GM21576 (cell line): ENCODE measurements around the gene NEURL2.

Experiments used
- ATAC-seq: cut with Tn5 transposase; IDR thresholded peaks from one replicate; pipeline ENCODE4 v1.9.1; 2021; ENCODE audit warnings: mild to moderate bottlenecking, moderate library complexity; ENCODE audit not compliant: unreplicated experiment

NEURL2 gene

DNA sequence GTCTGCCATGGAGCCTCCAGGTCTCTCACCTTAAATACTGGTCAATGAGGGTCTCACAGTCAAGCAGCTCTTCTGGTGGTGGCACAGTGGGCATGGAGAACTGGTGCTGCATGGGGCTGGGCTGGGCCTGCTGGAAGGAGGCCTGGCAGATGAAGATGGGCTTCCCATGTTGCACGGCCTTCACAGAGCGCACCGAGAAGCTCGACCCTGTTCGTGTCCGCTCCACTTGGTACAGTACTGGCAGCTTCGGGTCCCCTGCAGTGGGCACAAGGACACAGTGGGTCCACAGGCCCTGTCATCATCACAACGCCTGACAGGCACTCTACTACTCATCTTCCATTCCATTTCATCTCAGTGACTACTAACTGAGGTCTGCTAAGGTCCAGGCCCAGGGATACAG is 42.6 kb downstream of the NEURL2 start:
- ATAC-seq: no peak

- no peak for ATAC-seq
Observed at GRCh38 chr20:45845452-45845851, 45.6 kb downstream of the NEURL2 start.

DNA sequence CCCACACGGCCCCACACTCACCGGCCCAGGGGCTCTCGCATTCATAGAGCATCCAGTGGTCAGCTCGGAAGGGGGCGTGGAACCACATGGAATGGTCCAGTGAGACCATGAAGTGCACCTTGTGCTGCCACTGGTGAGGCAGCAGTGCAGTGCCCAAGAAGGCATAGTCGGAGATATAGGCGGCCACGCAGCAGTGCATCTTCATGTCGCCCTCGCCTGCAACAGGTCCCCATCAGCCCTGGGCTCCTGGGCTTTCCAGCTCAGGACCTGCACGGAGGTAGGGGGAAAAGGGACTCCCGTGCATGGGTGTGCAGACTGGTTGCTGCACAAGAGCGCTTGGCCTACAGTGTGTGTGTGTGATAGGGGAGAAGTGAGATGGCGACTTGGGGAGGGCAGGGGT is 47.5 kb downstream of the NEURL2 start:
- no peak for ATAC-seq

- no peak for ATAC-seq
Observed at GRCh38 chr20:45842169-45842812, 48.7 kb downstream of the NEURL2 start.

DNA sequence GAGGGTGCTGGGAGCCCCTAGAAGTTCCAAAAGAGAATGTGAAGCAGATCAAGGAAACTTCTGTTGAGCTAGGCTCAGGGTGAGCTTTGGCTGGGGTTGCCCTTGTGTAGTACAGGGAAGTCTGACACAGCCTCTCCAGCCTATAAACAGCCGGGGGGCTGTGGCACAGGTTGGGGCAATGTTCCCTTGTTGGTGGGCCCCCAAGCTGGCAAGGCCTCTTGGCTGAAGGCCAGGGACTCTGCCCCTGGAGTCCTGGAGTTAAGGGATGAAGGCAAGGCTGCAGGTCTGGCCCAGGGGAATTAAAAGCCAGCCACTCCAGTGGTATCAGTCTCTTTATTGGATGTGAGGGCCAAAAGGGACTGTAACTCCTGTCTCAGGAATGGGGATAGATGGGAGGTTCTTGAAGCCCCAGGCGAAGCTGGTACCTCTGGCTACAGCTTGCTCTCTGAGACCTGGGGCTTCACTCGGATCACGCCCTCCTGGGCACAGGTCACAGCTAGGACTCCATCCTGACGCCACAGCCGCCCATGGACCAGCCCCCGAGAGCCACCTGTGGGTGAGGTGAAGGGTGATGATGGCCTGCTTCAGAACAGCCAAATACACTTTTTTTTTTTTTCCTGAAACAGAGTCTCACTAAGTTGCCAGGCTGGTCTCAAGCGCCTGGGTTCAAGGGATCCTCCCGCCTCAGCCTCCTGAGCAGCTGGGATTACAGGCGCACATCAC is 49.4 kb downstream of the NEURL2 start:
- no peak for ATAC-seq

- ATAC-seq: no peak
Observed at GRCh38 chr20:45840700-45841198, 50.3 kb downstream of the NEURL2 start.
